Gastrocnemius medialis (tissue), 4 donors: ENCODE data around the gene IP6K3.

Experiments
- CTCF ChIP-seq, 5 experiments: fragments of 450-650 bp in 3 of 5; fragments of 200-600 bp in 2 of 5; sonication (generic) in 2 of 5; IDR thresholded peaks in 4 of 5; conservative IDR thresholded peaks in 1 of 5; 1 replicate in 4 of 5; 2 replicates in 1 of 5; pipeline ENCODE4 v1.5.1; 2016 to 2019; ENCODE audit warnings: antibody characterized with exemption in 5 of 5, mild to moderate bottlenecking in 3 of 5, moderate library complexity in 3 of 5
- POLR2A ChIP-seq, 2 donors: fragments of 450-650 bp; IDR thresholded peaks; one replicate each; pipeline ENCODE4 v1.6.1; 2017; ENCODE audit warnings: antibody characterized with exemption in 2 of 2, mild to moderate bottlenecking in 2 of 2, moderate library complexity in 2 of 2

DNA sequence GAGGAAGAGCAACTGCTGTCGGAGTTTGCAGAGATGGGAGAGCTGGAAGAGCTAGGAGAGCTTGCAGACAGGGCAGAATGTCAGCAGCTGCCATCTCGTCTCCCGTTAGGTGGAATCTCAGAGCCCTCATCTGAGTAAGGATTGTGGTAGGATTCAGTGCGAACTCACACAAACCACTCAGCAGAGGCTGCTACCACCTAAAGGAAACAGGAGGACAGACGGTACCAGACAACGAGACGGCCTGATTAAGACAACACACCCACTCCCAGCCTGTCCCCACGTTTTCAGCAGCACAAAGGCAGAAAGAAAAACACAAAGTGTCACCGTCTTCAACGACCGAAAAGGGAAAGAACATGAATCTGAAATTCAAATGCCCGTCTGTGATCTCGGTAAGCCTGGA lies 38.1 kb upstream of the IP6K3 start:
- no peak for TF ChIP-seq POLR2A (IDR thresholded peaks at IDR 0.05)
- no peak for TF ChIP-seq CTCF (IDR thresholded peaks at IDR 0.05 in 4 of 5, conservative IDR thresholded peaks at IDR 0.05 in 1 of 5)
